ENCODE data around the gene CYP3A5.
"Not testable (repeated sequence)": the region's sequence is repeated elsewhere in the genome, so short reads cannot be mapped to it uniquely, and the experiment has no call there.

Gene CYP3A5

DNA sequence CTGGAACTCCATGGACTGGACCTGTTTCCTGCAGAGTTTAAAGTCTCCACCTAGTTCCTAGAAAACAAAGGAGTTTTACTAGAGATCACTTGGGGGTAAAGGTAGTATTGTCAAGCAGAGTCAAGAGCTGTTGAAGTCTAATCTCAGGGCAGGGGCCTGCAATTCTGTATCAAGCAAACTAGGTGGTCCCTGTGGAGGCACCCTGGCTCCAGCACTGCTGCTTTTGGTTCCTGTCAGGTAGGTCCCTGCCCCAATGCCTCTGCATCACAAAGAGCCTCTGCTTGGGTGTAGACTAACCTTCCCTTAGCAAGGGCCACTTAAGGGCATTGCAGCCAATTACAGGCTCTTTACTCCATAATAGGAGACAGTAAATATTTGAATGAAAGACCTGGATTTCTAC lies 40.5 kb downstream of the CYP3A5 start:
- DNase-seq (ENCODE audit: low spot score), result no peak
- in situ Hi-C loops (cut with MboI; ENCODE audit: low pct_unique_long_range_greater_than_20kb, low sequenced_read_pairs, unreplicated experiment), result no loop called here
- TF ChIP-seq, protein P1, sequence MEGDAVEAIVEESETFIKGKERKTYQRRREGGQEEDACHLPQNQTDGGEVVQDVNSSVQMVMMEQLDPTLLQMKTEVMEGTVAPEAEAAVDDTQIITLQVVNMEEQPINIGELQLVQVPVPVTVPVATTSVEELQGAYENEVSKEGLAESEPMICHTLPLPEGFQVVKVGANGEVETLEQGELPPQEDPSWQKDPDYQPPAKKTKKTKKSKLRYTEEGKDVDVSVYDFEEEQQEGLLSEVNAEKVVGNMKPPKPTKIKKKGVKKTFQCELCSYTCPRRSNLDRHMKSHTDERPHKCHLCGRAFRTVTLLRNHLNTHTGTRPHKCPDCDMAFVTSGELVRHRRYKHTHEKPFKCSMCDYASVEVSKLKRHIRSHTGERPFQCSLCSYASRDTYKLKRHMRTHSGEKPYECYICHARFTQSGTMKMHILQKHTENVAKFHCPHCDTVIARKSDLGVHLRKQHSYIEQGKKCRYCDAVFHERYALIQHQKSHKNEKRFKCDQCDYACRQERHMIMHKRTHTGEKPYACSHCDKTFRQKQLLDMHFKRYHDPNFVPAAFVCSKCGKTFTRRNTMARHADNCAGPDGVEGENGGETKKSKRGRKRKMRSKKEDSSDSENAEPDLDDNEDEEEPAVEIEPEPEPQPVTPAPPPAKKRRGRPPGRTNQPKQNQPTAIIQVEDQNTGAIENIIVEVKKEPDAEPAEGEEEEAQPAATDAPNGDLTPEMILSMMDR (IDR thresholded peaks at IDR 0.05; ENCODE audit: extremely low read depth, insufficient read depth, missing control alignments), result no peak

- TF ChIP-seq, protein P1 (IDR thresholded peaks at IDR 0.05; ENCODE audit: extremely low read depth, insufficient read depth, missing control alignments), result no peak
- DNase-seq (ENCODE audit: low spot score), result no peak
- in situ Hi-C loops (cut with MboI; ENCODE audit: low pct_unique_long_range_greater_than_20kb, low sequenced_read_pairs, unreplicated experiment), result no loop called here
Measured at GRCh38 chr7:99638731-99639130, 41.1 kb downstream of the CYP3A5 start.

DNA sequence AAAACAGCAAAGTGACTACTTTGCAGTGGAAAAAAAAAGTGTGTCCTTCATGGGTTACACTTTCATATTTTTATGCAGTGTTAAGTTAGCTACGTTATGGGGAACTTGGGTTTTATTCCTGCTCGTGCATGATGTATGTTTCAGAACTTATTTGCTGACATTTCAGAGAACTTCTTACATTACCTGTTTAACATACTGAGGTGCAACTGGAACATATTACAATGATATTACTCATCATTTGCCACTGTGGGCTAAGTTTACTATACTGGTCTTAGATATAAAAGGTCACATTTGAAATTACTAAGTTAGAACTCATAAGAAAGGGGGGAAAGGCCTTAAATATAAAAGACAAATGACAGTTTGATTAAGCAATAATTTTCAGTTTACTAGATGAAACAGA lies 42.4 kb downstream of the CYP3A5 start:
- DNase-seq (ENCODE audit: low spot score); in situ Hi-C loops (cut with MboI; ENCODE audit: low pct_unique_long_range_greater_than_20kb, low sequenced_read_pairs, unreplicated experiment): not testable (repeated sequence)

GRCh38 chr7:99631295-99632109 lies 48.3 kb downstream of the CYP3A5 start:
- no peak for DNase-seq (ENCODE audit: low spot score)
- TF ChIP-seq, protein P1 (IDR thresholded peaks at IDR 0.05; ENCODE audit: extremely low read depth, insufficient read depth, missing control alignments), result peak; percentile 31
- in situ Hi-C loops (cut with MboI; ENCODE audit: low pct_unique_long_range_greater_than_20kb, low sequenced_read_pairs, unreplicated experiment), result no loop called here

DNA sequence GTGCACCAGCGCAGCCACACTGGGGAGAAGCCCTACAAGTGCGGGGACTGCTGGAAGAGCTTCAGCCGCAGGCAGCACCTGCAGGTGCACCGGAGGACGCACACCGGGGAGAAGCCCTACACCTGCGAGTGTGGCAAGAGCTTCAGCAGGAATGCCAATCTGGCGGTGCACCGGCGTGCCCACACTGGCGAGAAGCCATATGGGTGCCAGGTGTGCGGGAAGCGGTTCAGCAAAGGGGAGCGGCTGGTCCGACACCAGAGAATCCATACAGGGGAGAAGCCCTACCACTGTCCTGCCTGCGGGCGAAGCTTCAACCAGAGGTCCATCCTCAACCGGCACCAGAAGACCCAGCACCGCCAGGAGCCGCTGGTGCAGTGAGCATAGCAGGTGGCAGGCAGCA lies 50.2 kb downstream of the CYP3A5 start:
- in situ Hi-C loops (cut with MboI; ENCODE audit: low pct_unique_long_range_greater_than_20kb, low sequenced_read_pairs, unreplicated experiment), result no loop called here
- TF ChIP-seq, protein P1 (IDR thresholded peaks at IDR 0.05; ENCODE audit: extremely low read depth, insufficient read depth, missing control alignments), result no peak
- no peak for DNase-seq (ENCODE audit: low spot score)

DNA sequence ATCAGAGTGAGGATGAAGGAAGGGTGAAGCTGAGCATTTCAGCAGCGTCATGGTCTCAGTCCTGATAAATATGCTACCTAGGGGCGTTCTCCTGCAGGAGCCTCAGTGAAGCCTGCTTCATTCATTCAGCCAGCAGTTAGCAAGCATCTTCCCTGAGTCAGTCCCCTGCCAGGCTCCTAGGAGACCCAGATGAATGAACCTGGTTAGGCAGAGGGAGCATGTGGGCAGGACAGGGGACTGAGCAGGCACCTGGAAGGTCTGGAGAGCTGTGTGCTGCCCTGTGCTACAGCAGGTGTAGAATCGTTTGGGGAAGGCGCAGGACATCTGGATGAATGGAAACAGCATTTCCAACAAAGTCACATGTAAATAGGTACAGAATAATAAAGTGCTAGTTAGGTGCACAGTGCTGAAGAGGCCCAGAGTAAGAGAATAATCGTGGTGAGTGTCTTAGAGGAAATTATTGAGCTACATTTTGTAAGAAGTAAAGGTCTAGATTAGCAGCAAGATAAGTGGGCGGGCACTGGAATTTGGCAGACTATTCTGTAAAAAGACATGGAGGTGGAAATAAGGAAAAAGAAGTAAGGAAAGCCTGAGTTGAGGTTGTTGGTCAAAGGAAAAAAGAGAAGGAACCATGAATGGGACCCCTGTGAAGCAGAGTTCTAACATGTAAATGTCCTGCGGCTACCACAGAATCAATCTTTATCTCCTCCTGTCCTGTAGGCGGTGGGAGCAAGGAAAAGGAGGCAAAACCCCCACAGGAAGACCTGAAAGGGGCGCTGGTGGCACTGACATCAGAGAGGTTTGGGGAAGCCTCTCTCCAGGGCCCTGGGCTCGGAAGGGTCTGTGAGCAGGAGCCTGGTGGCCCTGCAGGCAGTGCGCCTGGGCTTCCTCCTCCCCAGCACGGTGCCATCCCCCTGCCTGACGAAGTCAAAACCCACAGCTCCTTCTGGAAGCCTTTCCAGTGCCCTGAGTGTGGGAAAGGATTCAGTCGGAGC lies 51.0 kb downstream of the CYP3A5 start:
- no peak for DNase-seq (ENCODE audit: low spot score)
- TF ChIP-seq, protein P1 (IDR thresholded peaks at IDR 0.05; ENCODE audit: extremely low read depth, insufficient read depth, missing control alignments), result no peak
- in situ Hi-C loops (cut with MboI; ENCODE audit: low pct_unique_long_range_greater_than_20kb, low sequenced_read_pairs, unreplicated experiment), result no loop called here
